Ishikawa (cell line): Measurements from ENCODE around the gene LYZL1.

Experiments used
- EP300 ChIP-seq: IDR thresholded peaks from 2 replicates; pipeline ENCODE4 v1.6.1; 2012; ENCODE audit warnings: borderline replicate concordance
- REST ChIP-seq: IDR thresholded peaks from 2 replicates; pipeline ENCODE4 v1.6.1; 2012; ENCODE audit warnings: low read depth, mild to moderate bottlenecking
- TAF1 ChIP-seq: IDR thresholded peaks from 2 replicates; pipeline ENCODE4 v1.6.1; 2012; ENCODE audit warnings: low read depth, mild to moderate bottlenecking
- YY1 ChIP-seq: IDR thresholded peaks from 2 replicates; pipeline ENCODE4 v1.6.1; 2012; ENCODE audit warnings: low read depth
- ZBTB7A ChIP-seq: IDR thresholded peaks from 2 replicates; pipeline ENCODE4 v1.6.1; 2012; ENCODE audit warnings: low read depth

DNA sequence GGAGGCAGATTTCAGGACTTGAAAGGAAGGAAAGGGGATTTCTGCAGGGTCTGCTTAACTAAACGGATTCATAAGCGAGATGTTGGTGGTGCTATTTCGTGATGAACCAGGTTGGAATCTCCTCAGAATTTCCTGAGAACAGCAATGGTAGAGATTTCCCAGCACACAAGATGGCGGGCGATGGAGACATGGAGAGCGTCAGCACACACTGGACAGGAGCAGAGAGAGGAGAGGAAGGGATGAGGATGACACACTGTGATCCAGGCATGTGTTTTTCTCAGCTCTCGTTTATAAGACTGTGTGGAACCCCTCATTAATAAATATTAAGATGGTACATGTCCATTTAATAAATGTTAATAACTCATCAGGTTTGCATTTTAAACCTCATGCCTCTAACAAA is 43.9 kb upstream of the LYZL1 start:
- TF ChIP-seq REST (no peak), TAF1 (no peak), YY1 (no peak), ZBTB7A (no peak), EP300 (no peak)
